HG03575 (cell line): ENCODE measurements around the gene PPM1M.
A peak's percentile ranks its signal among the peaks of the same experiment; 100 is the strongest.
"Not testable (repeated sequence)": the region's sequence is repeated elsewhere in the genome, so short reads cannot be mapped to it uniquely, and the experiment has no call there.

Experiments used
- ATAC-seq: cut with Tn5 transposase; IDR thresholded peaks from one replicate; pipeline ENCODE4 v1.9.1; 2021; ENCODE audit not compliant: unreplicated experiment, insufficient number of reproducible peaks, low FRiP score; ENCODE audit errors: extremely low read depth

The PPM1M gene

DNA sequence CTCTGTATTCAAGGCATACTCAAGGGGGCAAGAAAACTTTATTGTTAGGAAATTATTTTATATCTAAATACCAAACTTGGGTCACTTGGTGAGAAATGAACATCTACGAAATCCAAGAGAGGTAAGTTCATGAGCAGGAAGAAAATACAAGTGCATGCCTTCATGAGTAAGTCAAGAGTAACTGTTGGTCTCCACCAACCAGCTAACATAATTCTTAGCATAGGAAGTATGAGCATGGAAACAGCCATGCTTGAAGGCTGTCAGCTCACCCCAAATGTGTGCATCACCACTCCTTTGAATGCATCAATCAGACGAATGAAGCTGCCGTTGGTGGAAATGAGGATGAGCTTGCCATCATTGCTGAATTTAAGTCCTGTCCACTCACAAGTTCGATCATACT is 13.9 kb downstream of the PPM1M start:
- no peak for ATAC-seq

DNA sequence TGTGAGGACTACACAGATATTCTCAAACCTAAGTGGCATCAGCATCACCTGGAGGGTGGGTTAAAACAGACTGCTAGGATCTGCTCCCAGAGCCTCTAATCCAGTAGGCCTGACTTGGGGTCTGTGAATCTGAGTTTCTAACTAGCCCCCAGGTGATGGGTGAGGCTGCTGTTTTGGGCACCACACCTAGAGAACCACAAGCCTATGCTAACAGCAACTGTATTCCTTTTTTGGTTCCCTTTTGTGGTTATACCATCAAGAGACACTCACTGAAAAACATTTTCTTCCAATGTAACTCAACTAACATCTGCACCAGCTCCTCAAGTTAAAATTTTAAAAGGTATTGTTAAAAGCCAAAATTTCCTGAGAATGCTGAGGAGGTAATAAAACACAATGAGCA is 16.9 kb downstream of the PPM1M start:
- no peak for ATAC-seq

- no peak for ATAC-seq
These were observed 19.8 kb downstream of the PPM1M start for GRCh38 chr3:52265387-52265786.

DNA sequence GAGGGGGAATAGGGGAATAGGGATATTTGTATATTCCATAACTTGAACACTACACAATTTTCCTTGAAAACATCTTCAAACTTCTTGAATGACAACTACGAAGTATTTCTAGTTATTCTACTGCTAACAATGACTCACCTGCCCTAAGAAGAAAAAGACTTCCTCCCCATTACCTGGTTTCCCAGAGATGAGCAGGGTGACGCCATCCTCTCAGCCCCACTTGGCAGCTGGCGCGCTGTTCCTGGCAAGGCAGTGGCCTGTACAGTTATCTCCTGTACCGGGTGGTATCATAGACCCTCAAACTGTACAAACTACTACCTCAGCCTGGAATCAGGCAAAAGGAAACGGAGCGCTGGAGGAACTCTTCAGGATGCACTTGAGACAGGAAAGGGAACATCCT is 22.5 kb downstream of the PPM1M start:
- no peak for ATAC-seq

DNA sequence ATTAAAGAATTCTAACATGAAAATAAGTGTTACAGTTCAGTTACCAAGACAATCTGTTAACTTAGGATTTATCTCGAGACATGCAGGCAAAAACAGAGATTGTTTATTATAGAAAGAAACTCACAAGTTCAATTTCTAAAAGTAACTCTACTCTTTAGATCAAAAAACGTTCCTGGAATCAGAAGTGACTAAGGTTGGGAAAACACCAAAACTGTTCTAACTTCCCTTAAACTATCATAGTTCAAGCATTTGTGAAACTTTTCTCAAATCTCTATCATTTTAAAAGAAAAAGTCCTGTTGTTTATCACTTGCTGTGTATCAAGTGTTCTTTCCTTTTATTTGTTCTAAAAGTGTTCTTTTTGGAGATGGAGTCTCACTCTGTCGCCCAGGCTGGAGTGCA is 24.2 kb downstream of the PPM1M start:
- no peak for ATAC-seq

DNA sequence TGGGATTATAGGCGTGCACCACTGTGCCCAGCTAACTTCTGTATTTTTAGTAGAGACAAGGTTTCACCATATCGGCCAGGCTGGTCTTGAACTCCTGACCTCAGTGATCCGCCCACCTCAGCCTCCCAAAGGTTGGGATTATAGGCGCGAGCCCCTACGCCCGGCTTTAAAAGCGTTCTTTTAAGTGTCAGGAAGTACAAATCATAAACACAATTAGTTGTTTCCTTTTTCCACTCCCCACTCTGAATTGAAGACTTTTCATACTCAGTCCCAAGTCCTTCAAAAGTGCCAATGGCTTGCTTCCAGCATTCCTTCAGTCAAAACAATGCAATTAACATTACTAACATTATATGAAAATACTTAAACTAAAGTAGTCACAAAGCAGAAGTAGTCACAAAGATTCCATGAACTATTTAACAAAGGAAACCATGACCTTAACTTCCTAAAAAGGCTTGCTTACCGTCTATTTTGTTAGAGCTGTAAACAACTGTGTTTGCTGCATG is 24.7 kb downstream of the PPM1M start:
- no peak for ATAC-seq

GRCh38 chr3:52272172-52272571 is 26.6 kb downstream of the PPM1M start:
- ATAC-seq, result not testable (repeated sequence)

DNA sequence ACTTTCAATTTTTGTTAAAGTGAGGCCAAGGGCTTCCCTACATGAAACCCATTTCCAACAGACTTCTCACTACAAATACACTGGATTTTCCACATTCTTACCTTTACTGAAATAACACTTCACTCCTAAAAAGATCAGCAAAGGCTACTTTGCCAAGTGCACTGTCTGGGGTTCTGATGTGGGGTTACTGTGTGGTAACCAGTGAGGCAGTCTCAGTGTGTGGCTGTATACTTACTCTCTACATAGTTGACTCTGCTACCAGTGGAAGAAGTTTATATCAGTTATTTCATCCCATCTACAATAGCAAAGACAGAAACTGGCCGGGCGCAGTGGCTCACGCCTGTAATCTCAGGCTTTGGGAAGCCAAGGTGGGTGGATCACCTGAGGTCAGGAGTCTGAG is 27.3 kb downstream of the PPM1M start:
- no peak for ATAC-seq

GRCh38 chr3:52274781-52275180 is 29.2 kb downstream of the PPM1M start:
- not testable (repeated sequence) for ATAC-seq

DNA sequence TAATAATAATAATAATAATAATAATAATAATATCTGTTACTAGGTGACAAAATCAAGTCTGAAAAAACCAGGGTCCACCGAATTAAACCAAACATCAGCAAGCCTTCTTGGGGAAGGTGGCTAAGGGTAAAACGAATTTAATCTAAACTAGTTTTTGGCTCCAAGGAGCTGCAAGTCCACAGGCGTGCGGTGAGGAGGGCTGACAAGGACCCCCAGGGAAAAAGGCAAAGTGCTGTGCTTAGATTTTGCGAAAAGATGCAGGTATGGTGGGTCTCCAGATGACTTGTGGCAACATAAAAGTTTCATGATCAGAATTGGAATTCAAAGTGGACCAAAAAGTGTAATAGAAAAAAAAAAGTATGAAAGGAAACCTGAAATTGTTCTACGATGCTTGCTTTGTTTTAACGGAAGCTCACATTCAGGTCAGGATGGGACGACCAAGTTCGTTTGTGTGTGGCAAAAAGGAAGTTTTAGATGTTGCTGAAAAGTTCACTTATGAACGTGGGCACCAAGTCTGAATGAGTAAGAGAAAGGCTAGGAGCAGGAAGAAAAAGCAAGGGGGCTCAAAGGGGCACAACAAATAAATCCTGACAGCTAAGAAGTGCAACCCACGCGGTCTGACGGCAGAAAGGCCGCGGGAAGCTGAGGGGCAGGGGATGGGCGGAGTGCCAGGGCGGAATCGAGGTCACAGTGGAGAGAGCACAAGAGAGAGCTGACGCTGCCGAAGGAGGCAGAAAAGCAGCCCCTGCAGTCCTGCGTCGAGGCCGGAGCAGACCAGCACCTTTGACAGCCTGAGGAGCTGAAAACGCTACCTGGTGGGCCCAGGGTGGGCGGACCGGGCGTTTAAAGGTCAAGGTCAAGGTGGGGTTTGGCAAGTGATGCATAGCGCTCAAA is 31.8 kb downstream of the PPM1M start:
- ATAC-seq, result no peak

GRCh38 chr3:52277972-52278509 is 32.5 kb downstream of the PPM1M start:
- peak; percentile 29 for ATAC-seq

DNA sequence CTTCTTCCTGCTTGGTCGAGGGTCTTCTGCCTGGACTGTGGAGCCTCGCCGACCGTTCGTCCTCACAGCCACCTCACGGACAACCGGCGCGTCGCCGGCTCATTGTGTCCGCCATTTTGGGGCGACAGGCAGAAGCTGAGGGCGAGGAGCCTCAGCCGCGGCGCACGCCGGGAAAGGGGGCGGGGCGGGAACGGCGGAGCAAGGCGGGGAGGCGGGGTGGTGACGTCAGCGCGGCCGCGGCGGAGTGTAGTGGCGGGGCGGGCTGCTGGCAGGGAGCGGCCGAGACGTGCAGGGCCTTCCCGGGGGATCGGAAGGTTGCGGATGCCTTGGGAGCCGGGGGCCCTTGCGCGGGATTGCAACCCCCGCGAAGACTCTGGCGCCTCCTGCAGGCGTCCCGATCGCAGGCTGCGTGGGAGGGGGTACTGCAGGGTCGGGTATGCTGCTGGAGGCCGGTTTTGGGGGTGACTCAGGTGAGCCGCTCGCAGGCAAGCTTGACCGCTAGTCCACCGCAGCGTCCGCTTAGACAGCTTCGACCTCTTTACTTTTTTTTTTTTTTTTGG is 33.0 kb downstream of the PPM1M start, which contains the start of gene WDR82:
Gene WDR82 (minus strand): TSS at position 140 of the 560 bp plus-strand sequence. CDS start 288 bp downstream, outside the sequence.
- peak; percentile 22 for ATAC-seq

- no peak for ATAC-seq
These were observed 34.0 kb downstream of the PPM1M start for GRCh38 chr3:52279596-52279995.

DNA sequence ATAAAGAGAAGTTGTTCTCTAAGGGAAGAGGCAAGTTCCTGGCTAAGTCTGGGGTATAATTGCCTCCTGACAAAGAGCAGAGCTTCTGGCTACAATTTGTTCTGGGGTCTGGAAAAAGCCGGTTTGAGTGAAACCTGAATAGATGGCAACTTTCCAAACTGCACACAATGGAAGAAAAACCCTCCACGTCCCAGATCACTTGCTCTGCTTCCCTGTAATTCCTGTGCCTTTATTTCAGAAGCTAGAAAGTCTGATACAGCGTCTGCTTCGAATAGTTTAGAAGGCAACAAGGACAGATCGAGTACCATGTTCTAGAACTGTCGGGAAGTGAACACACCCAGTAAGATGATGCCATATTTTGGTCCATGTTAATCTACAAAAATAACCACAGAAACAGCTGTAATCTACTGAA is 34.5 kb downstream of the PPM1M start:
- ATAC-seq, result no peak

- ATAC-seq, result no peak
These were observed 36.6 kb downstream of the PPM1M start for GRCh38 chr3:52281981-52282801.

DNA sequence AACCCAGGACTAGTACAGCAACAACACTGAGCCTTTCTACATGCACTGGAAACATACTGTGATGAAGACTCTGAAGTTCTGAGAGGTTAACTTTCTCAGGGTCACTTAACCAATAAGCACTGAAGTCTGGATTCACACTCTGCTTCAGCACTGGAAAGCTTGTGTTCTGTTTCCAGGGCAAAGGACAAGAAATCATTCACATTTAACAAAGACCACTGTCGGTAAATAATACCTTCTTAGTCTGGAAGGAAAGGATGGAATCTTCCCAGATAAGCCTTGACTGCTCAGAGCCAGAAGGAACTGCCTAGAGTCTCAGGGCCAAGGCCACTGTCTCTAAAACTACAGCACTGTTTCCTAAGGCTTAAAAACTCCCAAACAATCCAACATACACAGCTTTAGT is 37.7 kb downstream of the PPM1M start:
- ATAC-seq, result no peak

DNA sequence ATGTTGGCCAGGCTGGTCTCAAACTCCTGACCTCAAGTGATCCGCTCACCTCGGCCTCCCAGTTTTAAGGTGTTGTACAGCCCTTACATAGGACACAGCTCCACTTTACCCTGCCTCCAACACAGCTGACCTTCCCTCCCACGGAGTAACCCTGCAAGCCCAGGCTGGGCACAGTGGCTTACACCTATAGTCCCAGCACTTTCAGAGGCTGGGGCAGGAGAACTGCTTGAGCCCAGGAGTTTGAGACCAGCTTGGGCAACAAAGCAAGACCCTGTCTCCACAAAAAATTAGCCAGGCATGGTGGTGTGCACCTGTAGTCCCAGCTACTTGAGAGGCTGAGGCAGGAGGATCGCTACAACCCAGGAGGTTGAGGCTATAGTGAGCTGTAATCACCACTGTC is 38.5 kb downstream of the PPM1M start:
- not testable (repeated sequence) for ATAC-seq

GRCh38 chr3:52286777-52287110 is 41.2 kb downstream of the PPM1M start:
- no peak for ATAC-seq

GRCh38 chr3:52288674-52289073 is 43.1 kb downstream of the PPM1M start:
- ATAC-seq, result no peak
